ENCODE data around the gene ANAPC4. TPM values are rescaled to one million over a fixed set of nuclear protein-coding genes. Genes with fewer than 3 reads are reported as not detected.

The ANAPC4 gene
- total and polyA plus RNA-seq, 2 donors (not counting 3 experiments of a cell fraction or from before 2014, with no cell fraction given) = 7.6 to 32.1 TPM

DNA sequence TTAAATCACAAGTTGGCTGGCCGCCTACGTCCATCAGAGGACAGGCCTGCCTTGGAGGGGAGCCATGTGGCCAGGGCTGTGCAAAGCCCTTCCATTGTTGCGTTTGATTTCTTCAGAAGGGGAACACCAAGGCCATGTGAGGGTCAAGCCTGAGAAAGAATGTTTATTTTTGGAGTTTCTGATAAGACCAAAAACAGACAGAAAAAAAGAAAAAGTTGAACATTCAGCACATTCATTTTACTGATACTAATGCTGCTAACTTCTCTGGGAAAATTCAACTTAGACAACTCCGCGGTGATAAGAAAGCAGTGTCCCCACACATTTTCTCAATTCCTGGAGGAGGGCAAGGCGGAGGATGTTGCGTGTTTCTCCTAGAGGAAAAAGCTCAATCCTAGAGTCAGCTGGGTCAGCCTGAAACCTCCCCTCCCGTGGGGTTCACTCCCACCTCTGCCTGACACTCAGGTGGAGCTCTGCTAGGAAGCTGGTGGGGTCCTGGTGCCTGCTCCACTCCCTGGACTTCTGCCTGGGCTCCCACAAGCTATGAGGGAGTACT is 63.5 kb downstream of the ANAPC4 start:
- no peak overlapping the region for H3K4me3 ChIP-seq (replicated peaks in 1 of 3; ENCODE audit: insufficient read depth in 1 of 3, low read depth in 1 of 3, low read length in 3 of 3)
- H3K4me2 ChIP-seq (ENCODE audit: insufficient read depth, low read length) = no peak overlapping the region
- peaks cover 6% of the 10 kb centered on the region for H3K4me1 ChIP-seq (ENCODE audit: control insufficient read depth, extremely low read depth, insufficient read depth, low read length)
- BruUV-seq (replicated peaks) = no TSS peak
- no peaks in the 10 kb centered on the region for H3K79me2 ChIP-seq (ENCODE audit: control insufficient read depth, insufficient read depth, low read length)
- FAIRE-seq = peak; percentile 49
- peak; percentile 83 for DNase-seq (ENCODE audit: low read depth, low spot score)
- no peaks in the 10 kb centered on the region for H3K9me3 ChIP-seq (replicated peaks; ENCODE audit: control insufficient read depth, insufficient read depth, low read length)
- peak overlapping the region; percentile 73 for H2AFZ ChIP-seq (ENCODE audit: low read depth, low read length)
- intact Hi-C loops (cut with micrococcal nuclease) (loop anchor here (1.0 to 10.0 kb wide), 9 partner anchors 47 to 544 kb away; partner anchors contain the start of gene SEL1L3), dilution Hi-C loops (cut with MboI; ENCODE audit: extremely low pct_ligation_motif_present, low sequenced_read_pairs) (no loop called here)
- no peaks in the 10 kb centered on the region for H3K9me1 ChIP-seq (replicated peaks; ENCODE audit: control insufficient read depth, extremely low read depth, insufficient read depth, low read length)
- TF ChIP-seq, protein P1, sequence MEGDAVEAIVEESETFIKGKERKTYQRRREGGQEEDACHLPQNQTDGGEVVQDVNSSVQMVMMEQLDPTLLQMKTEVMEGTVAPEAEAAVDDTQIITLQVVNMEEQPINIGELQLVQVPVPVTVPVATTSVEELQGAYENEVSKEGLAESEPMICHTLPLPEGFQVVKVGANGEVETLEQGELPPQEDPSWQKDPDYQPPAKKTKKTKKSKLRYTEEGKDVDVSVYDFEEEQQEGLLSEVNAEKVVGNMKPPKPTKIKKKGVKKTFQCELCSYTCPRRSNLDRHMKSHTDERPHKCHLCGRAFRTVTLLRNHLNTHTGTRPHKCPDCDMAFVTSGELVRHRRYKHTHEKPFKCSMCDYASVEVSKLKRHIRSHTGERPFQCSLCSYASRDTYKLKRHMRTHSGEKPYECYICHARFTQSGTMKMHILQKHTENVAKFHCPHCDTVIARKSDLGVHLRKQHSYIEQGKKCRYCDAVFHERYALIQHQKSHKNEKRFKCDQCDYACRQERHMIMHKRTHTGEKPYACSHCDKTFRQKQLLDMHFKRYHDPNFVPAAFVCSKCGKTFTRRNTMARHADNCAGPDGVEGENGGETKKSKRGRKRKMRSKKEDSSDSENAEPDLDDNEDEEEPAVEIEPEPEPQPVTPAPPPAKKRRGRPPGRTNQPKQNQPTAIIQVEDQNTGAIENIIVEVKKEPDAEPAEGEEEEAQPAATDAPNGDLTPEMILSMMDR (IDR thresholded peaks at IDR 0.05; ENCODE audit: extremely low read depth in 1 of 2, insufficient read depth in 1 of 2, low read depth in 1 of 2, low read length in 2 of 2) = no peak
- TF ChIP-seq JUN (IDR thresholded peaks at IDR 0.05; ENCODE audit: borderline replicate concordance, insufficient read depth, insufficient read length, low read depth) (no peak), MYC (IDR thresholded peaks at IDR 0.05; ENCODE audit: low read depth, low read length) (no peak), FOS (IDR thresholded peaks at IDR 0.05; ENCODE audit: borderline replicate concordance, insufficient read depth, low read length) (no peak), POLR2A (IDR thresholded peaks at IDR 0.05; ENCODE audit: low read depth, low read length) (no peak), EZH2 (IDR thresholded peaks at IDR 0.05; ENCODE audit: borderline replicate concordance, low read depth, low read length, severe bottlenecking) (no peak), POLR2AphosphoS5 (IDR thresholded peaks at IDR 0.05; ENCODE audit: insufficient read depth, low read depth, low read length) (no peak), GATA2 (IDR thresholded peaks at IDR 0.05; ENCODE audit: insufficient read depth, insufficient read length, low read depth, low read length) (no peak)
- TF ChIP-seq, protein P2, sequence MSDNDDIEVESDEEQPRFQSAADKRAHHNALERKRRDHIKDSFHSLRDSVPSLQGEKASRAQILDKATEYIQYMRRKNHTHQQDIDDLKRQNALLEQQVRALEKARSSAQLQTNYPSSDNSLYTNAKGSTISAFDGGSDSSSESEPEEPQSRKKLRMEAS (IDR thresholded peaks at IDR 0.05; ENCODE audit: insufficient read depth, insufficient read length) = no peak
- POLR2A ChIA-PET = no interaction called here
- no peak overlapping the region for H3K27ac ChIP-seq (ENCODE audit: insufficient read depth, low read depth, low read length)
- H3K9ac ChIP-seq (replicated peaks; ENCODE audit: extremely low read depth, insufficient read depth, low read length) = no peak overlapping the region
- CTCF ChIA-PET = interaction anchor here (0.6 to 7.3 kb wide), 59 partner anchors 8 to 970 kb away, joined by 3 to 414 read pairs (median 4); partner anchors contain the start of genes SMIM20 and ZCCHC4
- no peaks in the 10 kb centered on the region for H3K27me3 ChIP-seq (ENCODE audit: control insufficient read depth in 2 of 2, insufficient read depth in 2 of 2, low read length in 2 of 2)
- no peaks in the 10 kb centered on the region for H3K36me3 ChIP-seq (ENCODE audit: control insufficient read depth in 2 of 2, extremely low read depth in 1 of 2, insufficient read depth in 2 of 2, low read length in 2 of 2)
- no peaks in the 10 kb centered on the region for H4K20me1 ChIP-seq (replicated peaks; ENCODE audit: control insufficient read depth, extremely low read depth, insufficient read depth, low read length)

Measured in endothelial cell of umbilical vein (primary cell).